ENCODE measurements around the gene PTPRN2. TPM values are rescaled to one million over a fixed set of nuclear protein-coding genes. Genes with fewer than 3 reads are reported as not detected.

The PTPRN2 gene
- total RNA-seq, 1 donor from 2014 or later, result 2.4 TPM

GRCh38 chr7:158546626-158547025 lies 41.0 kb downstream of the PTPRN2 start:
- no peak for TF ChIP-seq CTCF (IDR thresholded peaks at IDR 0.05; ENCODE audit: insufficient read depth, low read length, poor library complexity, severe bottlenecking)
- H3K4me3 ChIP-seq (ENCODE audit: low read depth, low read length), result no peak overlapping the region
- no peaks in the 10 kb centered on the region for H3K27me3 ChIP-seq (ENCODE audit: control insufficient read depth, insufficient read depth, low read length)
- H3K36me3 ChIP-seq (ENCODE audit: control insufficient read depth, insufficient read depth, low read length), result no peaks in the 10 kb centered on the region
- no peak for DNase-seq (ENCODE audit: low read depth)

- Histone ChIP-seq H3K27me3 (ENCODE audit: control insufficient read depth, insufficient read depth, low read length) (no peaks in the 10 kb centered on the region), H3K36me3 (ENCODE audit: control insufficient read depth, insufficient read depth, low read length) (no peaks in the 10 kb centered on the region), H3K4me3 (ENCODE audit: low read depth, low read length) (no peak overlapping the region)
- TF ChIP-seq CTCF (IDR thresholded peaks at IDR 0.05; ENCODE audit: insufficient read depth, low read length, poor library complexity, severe bottlenecking), result no peak
- DNase-seq (ENCODE audit: low read depth), result no peak
These were observed 41.4 kb downstream of the PTPRN2 start for GRCh38 chr7:158546214-158546613.

GRCh38 chr7:158544708-158545107 lies 42.9 kb downstream of the PTPRN2 start:
- Histone ChIP-seq H3K36me3 (ENCODE audit: control insufficient read depth, insufficient read depth, low read length) (no peaks in the 10 kb centered on the region), H3K4me3 (ENCODE audit: low read depth, low read length) (no peak overlapping the region), H3K27me3 (ENCODE audit: control insufficient read depth, insufficient read depth, low read length) (no peaks in the 10 kb centered on the region)
- DNase-seq (ENCODE audit: low read depth), result no peak
- TF ChIP-seq CTCF (IDR thresholded peaks at IDR 0.05; ENCODE audit: insufficient read depth, low read length, poor library complexity, severe bottlenecking), result no peak

- no peak overlapping the region for H3K4me3 ChIP-seq (ENCODE audit: low read depth, low read length)
- H3K27me3 ChIP-seq (ENCODE audit: control insufficient read depth, insufficient read depth, low read length), result no peaks in the 10 kb centered on the region
- DNase-seq (ENCODE audit: low read depth), result no peak
- no peaks in the 10 kb centered on the region for H3K36me3 ChIP-seq (ENCODE audit: control insufficient read depth, insufficient read depth, low read length)
- TF ChIP-seq CTCF (IDR thresholded peaks at IDR 0.05; ENCODE audit: insufficient read depth, low read length, poor library complexity, severe bottlenecking), result no peak
These were observed 43.8 kb downstream of the PTPRN2 start for GRCh38 chr7:158543840-158544239.

- Histone ChIP-seq H3K36me3 (ENCODE audit: control insufficient read depth, insufficient read depth, low read length) (no peaks in the 10 kb centered on the region), H3K27me3 (ENCODE audit: control insufficient read depth, insufficient read depth, low read length) (no peaks in the 10 kb centered on the region), H3K4me3 (ENCODE audit: low read depth, low read length) (no peak overlapping the region)
- TF ChIP-seq CTCF (IDR thresholded peaks at IDR 0.05; ENCODE audit: insufficient read depth, low read length, poor library complexity, severe bottlenecking), result no peak
- no peak for DNase-seq (ENCODE audit: low read depth)
These were observed 44.7 kb downstream of the PTPRN2 start for GRCh38 chr7:158542651-158543566.

All from kidney epithelial cell (primary cell).